NCI-H510A treated with DMSO at 0.1 percent for 48 hours (cell line): Measurements from ENCODE around the gene KLK11.

ENCODE experiments used
- DNase-seq: peaks from one replicate; lab custom pipeline; 2025; lab: John Stamatoyannopoulos, UW

Gene KLK11

DNA sequence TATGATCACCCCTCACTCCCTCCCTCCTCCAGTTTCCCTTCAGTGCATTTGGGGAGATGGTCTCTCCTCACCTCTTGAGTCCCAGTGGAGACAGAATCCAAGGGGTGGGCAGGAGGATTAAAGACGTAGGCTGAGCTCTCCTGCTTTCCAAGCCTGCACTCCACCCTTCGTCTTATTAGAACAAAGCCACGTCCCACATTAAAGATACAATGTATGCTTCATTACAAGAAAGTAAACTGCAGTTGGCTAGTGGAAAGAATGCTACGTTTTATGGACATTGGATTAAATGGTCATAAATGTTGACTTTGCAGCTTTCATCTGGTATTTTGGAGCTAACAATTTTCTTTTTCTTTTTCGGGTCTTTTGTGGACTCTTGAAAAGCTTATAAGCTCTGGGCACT, 1.5 kb upstream of the KLK11 start:
- DNase-seq: no peak

DNA sequence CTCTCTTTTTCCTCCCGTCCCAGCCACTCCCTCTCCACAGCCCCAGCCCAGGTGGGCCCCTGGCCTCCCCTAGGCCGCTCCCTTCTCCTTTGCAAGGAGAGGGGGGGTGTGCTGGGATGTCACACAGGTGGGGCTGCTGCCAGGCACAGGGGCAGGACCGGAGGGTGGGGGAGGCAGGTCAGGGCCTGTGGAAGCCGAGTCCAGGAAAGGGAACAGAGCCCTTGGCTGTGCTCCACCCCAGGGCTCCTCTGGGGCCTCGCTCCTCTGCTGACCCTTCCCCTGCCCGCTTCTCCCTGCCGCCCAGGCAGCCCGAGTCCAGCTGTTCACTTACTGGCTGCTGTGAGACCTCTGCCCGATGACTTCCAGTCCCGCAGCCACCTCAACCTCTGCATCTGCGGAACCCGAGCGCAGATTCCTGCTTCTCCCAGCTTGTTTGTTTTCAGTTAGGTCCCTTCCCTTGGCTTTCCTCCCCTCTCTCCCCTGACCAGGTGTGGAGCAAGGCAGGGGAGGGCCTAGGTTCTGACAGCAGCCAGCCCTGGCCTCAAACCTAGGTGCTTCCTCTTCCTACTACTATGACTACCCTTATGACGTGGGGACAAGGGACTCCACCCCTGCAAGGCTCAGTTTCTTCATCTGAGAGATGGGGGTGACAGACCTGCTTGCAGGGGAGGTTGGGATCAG, 850 bp upstream of the KLK11 start:
- peak; percentile 19 for DNase-seq

DNA sequence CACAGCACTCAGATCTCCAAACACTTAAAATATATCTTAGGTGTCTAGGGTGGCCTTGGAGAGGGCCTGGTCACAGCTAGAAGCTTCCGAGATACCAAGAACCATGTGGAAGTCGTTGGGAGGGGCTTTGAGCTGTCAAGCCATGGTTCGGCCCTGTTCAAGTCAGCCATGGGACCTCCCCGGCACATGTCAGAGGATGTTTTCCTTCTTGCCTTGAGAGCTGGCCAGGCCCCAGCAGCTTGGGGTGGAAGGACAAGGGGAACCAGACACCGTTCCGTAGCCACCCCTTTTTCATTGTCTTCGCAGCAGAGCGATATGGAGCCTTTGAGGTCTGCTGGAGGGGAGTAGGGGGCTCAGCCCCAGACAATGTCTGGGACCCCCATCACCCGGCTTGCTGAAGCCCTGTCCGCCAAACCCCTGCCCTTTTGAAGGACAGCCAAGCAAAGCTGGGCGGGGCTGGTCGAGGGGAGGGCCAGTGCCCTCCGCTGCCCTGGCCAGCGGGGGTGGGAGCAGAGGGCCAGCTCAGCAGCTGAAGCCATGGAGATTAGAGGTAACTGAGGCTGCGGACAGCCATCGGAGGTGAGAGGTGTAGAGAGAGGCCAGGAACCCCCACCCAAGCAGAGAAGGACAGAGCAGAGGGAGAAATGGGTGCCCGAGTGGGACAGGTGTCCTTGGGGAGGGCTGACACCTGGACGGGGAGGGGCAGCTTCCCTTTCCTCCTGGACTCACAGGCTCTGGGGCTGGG, 435 bp downstream of the KLK11 start:
- no peak for DNase-seq

DNA sequence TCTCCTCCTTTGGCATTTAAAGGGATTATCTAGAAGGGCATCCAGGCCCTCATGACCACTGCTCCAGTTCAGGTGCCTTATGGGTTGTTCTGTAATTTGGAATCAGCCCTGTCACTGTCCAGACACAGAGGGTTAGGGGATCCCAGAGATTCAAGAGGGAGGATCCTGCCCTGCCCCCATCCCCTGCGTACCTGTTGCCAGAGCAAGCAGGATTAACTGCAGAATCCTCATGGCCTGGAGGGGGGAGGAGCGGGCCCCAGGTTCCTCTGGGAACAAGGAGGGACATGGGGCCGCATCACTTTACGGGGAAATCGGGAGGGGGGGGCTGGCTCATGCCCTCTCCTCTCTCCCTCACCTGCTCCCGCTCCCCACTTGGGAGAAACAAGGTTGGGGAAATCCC, 1.0 kb downstream of the KLK11 start:
- peak; percentile 18 for DNase-seq

DNA sequence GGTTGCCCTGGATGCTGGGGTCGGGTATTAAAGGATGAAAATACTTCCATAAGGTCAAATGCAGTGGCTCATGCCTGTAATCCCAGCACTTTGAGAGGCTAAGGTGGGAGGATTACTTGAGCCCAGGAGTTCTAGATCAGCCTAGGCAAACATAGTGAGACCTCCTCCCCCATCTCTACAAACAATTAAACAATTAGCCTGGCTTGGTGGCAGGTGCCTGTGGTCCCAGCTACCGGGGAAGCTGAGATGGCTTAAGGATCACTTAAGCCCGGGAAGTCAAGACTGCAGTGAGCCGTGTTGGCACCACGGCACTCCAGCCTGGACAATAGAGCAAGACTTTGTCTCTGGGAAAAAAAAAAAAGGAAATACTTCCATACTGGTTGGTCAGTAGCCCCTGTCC, 1.5 kb downstream of the KLK11 start:
- peak; percentile 69 for DNase-seq

DNA sequence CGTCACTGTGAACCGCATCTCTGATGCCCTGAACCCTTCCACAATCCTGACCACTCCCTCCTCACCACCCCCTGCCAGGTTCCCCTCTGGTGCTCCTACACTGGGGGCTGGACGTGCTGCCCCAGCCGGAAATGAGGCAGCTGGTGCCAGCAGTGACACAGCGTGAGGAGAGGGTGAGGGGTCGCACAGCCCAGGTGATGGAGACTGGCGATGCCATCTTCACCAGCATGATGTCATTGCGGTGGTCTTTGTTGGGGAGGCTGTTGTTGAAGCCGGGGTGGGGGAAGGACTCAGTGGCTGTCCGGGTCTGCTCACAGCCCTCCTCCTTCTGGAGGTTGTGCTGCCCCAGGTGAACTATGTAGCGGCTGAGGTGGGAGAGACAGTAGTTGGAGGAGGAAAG, 2.5 kb downstream of the KLK11 start:
- no peak for DNase-seq

DNA sequence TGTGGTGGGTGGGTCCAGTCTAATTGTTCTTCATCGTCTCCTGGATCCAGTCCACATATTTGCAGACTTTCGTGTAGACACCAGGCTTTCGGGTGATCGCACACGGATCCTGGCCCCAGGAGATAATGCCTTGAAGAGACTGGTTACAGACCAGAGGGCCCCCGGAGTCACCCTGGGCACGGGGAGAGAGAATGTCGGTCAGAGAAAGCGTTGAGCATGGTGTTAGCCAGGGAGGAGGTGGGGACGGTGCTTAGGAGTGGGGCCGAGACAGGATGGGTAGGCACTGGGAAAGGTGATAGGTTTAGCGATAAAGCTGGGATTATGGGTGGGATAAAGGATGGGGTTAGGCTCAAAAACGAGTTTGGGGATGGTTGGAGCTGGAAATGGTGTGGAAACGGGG, 3.9 kb downstream of the KLK11 start:
- DNase-seq: no peak

DNA sequence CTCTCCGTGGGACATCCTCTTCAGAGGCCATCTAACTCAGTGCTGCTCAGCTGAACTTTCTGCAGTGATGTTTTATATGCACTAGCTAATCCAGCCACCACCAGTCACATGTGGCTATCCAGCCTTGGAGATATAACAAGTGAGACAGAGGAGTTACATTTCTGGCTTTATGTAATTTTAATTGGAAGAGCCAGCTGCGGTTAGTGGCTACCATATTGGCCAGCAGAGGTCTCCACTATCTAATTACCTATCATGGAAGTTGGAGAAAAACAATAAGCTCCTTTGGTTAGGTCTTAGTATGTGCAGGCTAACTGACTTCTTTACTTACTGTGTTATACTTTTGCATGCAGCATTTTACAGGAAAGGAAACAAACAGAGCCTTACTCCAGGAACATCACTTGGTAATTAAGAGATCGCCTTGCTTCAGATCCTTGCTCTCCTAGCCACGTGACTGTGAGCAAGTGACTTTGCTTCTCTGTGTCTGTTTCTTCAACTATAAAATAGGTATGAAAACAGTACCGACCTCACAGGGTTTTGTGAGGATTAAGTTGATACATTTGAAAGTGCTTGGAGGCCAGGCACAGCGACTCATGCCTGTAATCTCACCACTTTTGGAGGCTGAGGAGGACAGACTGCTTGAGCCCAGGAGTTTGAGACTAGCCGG, 5.3 kb downstream of the KLK11 start:
- peak; percentile 73 for DNase-seq

DNA sequence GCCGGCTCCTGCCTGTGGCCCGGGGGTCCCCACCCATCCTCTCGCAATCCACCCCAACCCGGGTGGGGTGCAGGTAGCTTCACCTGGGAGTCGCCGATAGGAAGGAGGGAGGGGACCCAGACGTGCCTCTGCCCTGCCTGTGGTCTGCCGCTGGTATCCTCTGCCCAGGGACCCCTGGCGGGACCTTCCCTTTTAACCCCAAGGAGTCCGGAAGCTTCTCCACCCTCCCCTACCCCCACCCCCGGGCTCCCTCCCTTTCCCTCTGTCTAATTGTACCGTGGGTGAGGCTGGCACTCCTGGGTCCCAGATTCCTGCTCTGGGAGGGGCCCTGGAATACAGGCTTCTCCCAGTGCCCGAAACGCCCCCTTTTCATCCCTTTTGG, 6.9 kb downstream of the KLK11 start, which contains the start of gene KLK10:
KLK10 (minus strand) TSS at position 166 of the 382 bp plus-strand sequence. CDS start 579 bp downstream, outside the sequence.
- DNase-seq: no peak

DNA sequence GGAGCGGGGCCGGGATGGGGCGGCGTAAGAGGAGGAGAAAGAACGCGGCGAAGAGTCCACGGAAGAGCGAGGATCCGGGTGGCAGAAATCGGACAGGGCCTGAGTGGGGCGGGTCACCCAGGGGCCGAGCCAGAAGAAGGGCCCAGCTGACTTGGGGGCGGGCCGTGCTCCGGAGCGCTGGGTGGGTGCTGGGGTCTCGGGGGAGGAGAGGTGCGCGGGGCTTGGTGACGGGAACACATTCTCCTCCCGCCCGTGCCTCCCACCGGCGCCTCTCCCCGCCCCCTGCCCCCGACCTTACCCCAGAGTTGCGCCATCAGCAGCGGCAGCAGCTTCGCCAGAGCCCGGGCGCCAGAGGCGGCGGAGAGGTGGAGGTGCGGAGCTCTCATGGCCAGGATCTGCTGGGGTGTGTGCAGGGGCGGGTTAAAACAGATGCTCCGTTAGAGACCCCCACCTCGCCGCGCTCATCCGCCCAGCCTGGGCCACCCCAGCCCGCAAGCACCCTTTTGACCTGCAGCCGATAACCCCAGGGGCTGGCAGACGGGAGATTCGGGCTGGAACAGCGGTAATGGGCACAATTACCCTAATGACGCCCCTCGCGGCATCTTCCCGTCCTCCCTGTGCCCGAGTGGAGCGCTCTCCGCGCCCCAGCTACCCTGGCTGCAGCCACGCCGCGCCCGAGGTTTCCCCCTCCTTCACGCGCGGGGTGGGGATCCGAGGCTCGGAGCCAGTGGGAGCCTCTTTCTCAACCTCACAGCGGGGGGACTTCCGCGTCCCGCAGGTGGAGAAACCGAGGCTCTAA, 7.5 kb downstream of the KLK11 start:
- no peak for DNase-seq

DNA sequence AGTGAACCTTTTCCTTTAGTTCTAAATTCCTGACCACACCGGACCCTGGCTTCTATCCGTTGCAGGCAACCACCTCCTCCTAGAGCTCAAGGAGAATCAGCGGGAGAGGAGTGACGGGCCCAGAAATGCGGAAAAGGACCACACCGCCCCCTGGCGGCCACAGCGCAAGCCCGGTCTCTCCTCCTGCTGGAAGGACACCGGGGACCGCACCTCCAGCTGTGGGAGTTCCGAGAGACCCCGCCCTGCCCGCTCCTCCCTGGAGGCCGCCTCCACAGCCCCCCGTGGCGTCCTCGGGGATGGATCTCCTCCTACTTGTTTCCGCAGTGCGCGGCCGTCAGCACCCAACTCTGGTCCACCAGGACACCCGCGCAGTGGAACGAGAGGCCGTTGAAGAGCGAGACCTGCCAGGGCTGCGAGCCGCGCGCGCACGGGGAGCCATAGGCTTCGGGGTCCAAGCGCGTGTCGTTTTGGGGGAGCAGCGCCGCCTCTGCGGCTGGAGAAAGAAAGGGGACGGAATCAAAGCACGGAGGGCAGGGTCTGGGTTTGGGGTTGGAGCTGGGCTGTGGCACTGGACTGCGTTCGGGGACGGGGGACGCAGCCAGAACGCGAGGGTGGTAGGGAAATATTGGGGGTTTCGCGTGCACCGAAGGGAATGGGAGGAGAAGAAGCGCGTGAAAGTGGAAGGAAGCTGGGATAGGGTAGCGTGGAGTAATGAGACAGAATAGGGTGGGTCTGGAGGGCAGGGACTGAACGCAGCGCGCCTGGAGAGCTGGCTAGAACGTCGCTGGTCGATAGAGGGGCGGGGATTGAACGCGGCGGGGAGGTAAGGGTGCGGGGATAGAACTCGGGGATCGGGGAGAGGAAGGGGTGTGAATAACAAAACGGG, 9.4 kb downstream of the KLK11 start:
- peak; percentile 59 for DNase-seq

DNA sequence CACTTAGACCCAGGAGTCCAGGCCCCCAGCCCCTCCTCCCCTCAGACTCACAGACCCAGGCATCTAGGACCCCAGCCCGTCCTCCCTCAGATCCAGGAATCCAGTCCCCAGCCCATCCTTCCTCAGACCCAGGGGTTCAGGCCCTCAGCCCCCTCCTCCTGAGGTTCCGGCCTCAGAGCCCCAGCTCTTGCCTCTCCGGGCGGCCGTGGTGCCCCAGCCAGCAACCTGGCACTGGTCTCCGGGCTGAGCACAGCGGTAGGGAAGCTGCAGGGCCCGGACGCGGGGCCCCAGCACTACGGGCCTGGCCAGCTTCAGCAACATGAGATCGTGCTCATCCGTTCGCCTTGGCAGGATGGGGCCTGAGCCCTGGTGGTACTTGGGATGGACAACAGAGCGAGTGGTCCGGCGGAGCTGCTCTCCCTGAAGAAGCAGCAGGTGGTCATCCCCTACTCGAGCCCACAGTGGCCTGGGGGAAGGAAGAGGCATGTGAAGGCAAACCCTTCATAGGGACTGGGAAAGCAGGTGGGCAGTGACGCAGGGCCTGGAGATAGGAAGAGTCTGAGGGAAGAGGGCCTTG, 10.6 kb downstream of the KLK11 start:
- no peak for DNase-seq

DNA sequence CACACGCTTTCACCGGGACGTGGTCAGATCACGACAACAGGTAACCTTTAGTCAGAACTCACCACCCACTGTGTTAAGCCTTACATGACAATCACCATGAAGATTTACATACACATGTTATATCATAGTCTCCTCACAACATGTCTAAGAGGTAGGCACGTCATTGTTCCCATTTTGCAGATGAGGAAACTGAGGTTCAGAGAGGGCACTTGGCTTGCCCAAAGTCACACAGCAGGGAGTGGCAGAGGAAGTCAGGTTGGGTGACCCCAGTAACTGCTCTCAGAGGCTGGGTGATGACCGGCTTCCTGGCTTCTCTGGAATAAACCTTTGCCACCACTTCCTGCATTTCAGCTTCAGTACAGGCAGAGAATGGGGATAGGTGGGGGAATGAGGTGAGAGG, 12.2 kb downstream of the KLK11 start:
- DNase-seq: no peak

DNA sequence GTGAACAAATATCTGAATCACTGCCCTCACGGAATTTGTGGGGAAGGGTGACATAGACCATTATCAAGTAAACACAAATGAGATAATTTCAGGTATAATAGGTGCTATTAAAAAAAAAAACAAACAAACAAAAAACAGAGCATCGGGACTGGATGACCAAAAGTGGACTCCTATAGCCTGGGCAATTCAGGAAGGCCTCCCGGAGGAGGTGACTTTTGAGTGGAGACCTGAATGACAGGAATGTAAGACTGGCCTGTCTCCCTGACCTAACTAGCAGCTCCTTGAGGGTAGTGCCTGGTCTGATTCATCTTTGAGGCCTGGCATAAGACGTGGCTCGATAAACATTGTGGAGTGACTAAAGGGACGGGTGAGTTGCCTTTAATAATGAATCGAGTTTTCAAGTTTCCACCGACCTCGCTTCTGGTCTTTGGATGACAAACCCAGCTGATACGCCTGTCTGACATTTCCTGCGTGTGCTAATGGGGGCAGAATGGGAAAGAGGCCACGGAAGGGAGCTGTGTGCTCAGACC, 13.7 kb downstream of the KLK11 start:
- no peak for DNase-seq

DNA sequence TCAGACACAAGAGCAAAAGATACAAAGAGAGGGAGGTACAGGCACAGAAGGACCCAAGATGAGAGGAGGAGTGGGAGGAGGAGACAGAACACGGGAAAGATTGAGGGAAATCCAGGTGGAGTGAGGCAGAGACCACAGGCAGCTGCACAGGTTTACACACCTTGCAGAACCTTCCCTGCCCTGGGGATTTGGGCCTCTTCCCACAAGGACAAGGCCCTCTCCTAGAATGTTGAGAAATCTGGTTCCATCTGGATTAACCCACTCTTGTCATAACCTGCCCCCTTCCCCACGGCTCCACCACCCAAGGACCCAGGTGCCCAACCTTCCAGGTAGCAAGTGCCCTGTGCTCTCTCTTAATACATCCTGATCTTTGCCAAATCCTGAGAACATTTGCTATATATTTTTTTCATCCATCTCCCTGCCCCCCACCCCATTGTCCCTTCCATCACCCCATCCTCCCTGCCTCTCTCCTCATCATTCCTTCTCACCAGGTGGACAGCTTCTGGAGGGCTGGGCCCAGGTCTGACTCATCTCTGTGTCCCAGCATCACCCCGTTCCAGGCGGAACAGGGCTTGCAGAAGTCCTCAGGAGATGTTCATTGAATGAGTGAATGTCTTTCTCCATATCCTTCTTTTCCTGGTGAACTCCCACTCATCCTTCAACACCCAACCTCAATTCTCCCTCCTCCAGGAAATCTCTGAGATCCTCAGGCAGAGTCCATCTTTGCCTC, 16.2 kb downstream of the KLK11 start:
- DNase-seq: no peak

DNA sequence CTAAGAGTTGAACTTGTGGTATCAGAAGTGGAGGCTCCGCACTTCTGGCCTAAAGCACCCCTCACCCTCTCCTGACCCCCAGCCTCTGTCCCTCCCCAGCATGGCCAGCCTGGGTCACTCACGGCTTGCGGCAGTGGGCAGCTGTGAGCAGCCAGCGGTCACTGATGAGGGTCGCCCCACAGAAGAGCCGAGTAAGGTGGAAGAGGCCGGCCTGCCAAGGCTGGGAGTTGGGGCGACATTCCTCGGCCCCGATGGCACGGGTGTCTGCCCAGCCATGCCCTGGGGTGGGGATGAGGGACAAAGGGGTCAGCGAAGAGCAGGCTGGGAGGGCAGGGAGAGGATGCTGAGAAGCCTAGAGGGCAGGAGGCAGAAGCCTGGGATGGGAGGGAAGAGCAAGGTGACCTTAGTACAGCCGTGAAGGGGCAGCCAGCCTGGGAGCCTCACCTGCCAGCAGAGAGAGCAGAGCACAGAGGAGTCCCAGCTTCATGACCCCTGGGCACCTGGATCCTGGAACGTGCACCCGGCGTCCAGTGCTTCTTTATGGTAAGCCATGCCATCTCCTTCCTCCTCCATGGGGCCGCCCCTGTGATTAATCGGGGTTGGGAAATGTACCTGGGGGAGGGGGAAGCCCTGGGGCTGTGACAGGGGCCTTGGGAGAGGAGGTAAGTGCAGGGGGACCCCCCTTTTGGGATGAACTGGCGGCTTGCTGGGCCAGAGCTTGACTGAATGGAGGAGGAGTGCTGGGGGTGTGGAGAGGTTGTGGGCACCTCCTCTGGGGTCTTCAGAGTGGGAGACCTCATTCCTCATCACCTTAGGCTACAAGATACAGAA, 17.1 kb downstream of the KLK11 start:
- DNase-seq: no peak

DNA sequence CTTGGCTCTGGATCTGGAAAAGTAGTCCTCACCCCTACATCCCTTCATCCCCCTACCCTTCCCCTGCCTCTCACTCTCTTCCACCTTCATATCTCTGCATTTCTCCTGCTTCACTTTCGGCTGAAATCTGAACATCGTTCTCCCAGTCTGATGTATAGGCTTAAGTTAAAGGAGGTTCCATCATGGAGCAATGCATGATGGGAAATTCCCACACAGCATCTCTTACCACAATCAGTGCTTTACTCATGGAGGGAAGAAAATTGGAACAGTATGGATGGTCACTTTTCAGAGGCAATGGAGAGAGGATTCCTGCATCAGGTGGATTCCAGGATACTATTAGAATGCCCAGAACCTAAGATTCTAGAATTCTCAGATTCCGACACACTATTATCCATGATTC, 18.9 kb downstream of the KLK11 start:
- DNase-seq: no peak

DNA sequence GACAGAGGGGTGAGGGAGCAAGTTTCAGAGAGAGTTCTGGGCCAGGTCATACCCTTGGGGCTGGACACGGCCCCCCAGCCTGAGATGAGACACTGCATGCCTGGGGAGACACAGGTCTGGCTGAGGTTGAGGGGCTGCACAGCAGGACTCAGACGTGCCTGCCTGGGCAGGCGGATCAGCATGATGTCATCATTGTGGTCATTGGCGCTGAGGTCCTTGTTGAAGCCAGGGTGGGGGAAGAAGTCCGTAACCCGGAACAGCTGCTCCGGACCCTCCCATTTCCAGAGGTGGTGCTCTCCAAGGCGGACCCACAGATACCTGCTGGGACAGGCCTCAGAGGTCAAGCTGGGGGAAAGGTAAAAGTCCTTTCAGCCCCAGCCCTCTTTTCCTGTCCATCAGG, 20.0 kb downstream of the KLK11 start:
- no peak for DNase-seq

DNA sequence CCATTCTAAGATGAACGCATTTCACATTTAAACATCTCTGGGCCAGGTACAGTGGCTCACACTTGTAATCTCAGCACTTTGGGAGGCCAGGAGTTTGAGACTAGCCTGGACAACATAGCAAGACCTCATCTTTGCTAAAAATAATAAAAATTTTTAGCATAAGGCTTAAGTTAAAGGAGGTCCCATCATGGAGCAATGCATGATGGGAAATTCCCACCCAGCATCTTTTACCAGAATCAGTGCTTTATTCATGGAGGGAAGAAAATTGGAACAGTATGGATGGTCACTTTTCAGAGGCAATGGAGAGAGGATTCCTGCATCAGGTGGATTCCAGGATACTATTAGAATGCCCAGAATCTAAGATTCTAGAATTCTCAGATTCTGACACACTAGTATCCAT, 21.2 kb downstream of the KLK11 start:
- no peak for DNase-seq
